Activated T-cell treated with anti-CD3 and anti-CD28 coated beads for 1 hour (primary cell): ENCODE results near the gene MUC2.

Experiments
- DNase-seq: peaks from one replicate; pipeline ENCODE4 v3.0.0-alpha.2; 2020; ENCODE audit warnings: low read depth

The MUC2 gene

DNA sequence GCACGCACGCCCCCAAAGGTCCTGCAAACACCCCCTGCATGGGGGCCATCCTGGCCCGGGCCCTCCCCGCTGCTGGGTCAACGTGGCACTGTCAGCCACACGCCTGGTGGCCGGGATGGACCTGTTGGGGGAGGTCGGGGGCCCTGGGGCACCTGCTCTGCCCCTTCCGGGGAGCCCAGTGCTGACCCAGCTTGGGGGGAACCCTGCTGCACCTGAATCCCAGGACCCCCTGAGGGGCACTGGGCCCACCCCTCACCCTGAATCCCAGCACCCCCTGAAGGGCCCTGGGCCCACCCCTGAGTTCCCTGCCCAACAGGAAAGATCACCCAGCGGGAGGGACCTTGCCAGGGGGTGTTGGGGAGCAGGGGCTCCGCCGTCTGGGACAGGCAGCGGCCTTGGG is 37.7 kb upstream of the MUC2 start:
- no peak for DNase-seq

DNA sequence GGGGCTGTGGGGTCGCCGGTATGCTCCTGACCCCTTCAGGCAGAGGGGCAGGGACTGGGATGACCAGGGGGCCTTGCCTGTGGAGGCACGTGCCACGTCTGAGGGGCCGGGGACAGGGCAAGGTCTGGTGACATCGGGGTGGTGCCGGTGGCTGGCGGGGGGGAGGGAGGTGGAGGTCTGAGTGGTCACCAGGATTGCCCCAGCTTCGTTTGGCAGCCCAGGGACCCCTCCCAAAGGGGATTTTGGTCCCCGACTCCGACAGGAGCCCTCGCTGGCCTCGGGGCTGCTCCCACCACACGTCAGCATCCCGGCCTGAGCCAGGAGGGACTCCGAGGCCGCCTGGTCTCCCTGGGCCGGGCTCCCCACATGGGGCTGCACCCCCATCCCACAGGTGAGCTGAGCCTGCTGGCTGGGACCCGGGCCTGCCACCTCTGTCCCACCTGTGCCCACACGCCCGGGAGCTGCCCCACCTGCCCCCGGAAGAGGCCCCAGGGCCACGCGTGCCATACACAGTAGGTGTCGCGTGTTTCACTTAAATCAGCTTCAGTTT is 37.1 kb upstream of the MUC2 start:
- no peak for DNase-seq

DNA sequence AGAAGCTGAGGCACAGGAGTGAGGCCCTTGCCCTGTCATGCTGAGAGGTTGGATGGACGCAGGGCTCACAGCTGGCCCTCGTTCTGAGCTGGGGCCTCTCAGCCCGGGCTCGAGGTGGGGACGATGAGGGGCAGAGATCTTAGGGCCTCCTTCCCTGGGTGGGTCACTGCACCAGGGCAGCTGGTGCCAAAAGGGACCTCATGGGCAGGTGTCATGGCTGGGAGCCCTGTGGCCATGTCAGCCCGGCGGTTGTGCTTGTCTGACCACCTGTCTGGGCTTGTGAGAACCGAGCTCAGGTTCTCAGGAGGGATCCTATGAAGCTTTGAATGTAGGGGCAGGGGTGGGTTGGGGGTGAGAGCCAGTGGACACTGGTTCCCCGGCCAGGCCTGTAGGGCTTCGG is 36.3 kb upstream of the MUC2 start:
- DNase-seq, result no peak

DNA sequence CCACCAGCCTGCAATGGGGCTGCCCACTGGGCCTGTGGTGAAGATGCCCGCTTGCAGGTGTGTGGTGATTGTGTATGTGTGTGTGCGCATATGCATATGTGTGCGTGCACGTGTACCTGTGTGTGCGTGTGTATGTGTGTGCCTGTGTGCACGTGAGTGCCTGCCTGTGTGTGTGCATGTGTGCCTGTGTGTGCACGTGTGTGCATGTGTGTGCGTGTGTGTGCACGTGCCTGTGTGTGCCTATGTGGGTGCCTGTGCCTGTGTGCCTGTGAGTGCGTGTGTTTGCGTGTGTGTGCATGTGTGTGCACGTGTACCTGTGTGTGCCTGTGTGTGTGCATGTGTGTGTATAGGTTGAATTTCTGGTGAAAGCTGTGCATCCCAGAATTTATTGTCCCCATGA is 35.8 kb upstream of the MUC2 start:
- DNase-seq, result no peak

DNA sequence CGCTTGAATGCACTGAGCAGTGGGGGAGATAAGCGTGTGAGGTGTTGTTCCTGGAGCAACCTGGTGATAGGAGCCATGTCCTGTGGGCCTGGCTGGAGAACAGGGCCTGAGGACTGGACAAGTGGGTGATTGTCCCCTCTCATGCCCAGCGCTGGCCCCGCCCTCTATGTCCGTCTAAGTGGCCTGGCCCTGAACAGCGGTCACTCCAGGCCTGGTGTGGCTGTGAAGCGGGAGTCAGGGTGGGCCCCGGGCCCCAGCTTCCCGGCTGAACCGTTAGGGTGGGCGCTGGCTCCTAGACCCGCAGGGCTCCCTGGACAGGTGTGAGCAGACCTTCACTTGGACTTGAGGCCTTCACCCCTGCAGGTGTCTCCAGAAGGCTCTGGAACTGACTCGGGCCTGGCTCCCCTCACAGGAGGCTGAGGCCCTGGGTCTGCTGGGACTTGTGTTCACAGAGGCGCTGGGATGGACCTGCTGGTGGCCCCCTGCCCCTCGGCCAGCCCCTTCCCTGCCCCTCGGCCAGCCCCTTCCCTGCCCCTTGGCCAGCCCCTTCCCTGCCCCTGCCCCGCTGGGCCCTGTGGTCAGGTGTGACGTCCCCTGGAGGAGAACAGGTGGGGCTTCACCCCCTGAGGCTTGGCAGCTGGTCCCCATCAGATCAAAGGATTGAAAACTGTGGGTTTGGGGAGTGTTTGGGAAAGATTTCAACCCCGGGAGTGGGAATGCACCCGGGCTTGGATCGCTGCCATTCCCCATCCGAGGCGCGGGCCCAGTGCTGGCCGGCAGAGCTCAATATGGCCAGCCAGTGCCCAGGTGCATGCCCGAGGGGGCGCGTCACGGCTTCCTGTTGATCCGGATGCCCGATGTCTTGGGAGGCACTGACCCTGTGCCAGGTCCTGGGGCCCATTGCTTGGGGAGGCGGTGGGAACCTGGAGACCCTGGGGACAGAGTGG is 34.9 kb upstream of the MUC2 start:
- DNase-seq, result no peak

DNA sequence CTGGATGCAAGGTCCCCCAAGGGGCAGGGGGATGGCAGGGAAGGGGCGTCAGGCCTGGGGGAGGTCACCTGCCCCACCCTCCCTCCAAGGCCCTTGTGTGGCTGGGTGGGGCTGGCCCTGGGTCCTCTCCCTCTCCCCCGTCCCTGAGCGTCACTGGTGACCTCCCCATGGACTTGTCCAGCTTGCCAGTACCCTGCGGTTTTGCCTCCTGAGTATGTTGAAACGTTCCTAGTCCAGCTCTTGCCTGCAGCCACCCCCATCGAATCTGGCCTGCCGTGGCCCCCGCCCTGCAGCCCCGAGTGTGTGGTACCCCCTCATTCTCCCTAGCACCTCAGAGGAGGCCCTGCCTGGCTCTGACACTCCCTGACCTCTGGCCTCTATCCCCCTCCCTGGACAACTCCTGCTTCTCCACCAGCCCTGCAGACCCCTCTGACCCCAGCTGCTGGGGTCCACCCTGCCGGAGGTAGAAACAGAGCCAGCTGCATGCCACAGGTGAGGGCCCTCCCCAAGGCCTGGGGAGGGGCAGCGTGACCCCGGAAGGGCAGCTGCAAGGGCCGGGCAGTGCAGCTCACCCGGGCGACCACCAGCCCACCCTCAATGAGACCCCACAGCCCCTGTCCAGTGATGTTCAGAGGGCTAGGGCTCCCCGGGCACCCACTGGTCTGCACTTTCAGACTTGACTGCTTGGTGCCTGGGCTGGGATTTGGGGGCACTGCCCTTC is 34.1 kb upstream of the MUC2 start:
- DNase-seq, result no peak

DNA sequence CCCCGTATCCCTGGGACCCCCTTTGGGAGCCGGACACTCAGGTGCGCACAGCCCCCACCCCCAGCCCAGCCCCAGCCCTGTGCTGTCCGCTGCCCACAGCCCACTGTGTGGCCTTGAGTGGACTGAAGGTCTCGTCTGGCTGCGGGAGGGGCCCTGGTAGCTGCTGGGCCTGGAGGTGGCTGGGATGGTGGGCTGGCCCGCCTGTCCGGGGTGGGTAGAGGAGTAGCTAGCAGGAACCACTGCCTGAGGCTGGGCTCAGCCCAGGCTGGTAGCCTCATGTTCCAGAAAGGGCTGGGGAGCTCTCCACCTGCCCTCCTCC is 33.6 kb upstream of the MUC2 start:
- no peak for DNase-seq

DNA sequence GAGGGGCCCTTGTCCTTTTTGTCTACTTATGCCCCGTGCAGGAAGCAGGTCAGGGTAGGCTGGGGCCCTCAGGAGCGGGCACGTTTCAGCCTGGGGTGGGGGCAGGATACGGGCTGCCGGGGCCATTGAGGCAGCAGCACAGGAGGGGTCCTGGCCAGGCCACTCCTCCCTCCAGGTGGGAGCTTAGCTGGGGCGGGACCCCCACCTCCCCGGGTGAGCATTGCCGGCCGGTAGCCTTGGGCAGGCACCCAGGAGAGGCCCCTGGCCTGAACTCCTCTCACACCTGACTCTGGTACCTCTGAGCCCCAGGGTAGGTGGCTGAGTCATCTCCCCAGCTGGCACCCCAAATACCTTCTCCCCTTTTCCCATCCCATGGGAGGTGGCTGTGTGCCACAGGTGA is 33.2 kb upstream of the MUC2 start:
- no peak for DNase-seq

DNA sequence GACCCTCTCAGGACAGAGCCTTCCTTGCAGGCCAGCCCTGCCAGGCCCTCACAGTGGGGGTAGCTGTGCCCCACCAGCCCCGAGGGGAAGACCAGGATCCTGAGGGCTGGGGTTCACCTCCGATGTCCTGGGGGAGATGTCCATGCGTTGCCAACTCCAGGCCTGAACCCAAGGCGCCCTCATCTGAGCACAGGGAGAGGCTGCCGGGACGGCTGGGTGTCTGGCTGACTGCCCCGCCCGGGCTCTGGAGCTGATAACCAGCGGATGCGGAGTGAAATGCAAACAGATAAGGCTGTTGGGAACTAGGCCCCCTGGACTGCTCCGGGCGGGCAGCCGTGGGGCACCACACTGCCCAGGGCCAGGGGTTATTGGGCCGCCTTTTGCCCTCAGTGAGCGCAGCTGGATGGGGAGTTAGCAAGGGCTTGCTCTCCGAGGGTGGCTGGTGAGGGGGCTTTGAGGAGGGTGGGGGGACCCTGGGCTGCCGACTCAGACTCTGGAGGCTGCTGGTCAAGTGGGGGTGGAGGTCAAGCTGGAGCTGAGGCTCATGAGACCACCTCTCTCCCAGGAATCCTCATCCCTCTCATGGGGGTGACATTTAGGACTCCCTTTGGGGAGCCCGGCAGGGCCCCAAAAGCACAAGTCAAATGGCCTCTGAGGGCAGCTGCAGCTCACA is 32.6 kb upstream of the MUC2 start:
- DNase-seq, result no peak

DNA sequence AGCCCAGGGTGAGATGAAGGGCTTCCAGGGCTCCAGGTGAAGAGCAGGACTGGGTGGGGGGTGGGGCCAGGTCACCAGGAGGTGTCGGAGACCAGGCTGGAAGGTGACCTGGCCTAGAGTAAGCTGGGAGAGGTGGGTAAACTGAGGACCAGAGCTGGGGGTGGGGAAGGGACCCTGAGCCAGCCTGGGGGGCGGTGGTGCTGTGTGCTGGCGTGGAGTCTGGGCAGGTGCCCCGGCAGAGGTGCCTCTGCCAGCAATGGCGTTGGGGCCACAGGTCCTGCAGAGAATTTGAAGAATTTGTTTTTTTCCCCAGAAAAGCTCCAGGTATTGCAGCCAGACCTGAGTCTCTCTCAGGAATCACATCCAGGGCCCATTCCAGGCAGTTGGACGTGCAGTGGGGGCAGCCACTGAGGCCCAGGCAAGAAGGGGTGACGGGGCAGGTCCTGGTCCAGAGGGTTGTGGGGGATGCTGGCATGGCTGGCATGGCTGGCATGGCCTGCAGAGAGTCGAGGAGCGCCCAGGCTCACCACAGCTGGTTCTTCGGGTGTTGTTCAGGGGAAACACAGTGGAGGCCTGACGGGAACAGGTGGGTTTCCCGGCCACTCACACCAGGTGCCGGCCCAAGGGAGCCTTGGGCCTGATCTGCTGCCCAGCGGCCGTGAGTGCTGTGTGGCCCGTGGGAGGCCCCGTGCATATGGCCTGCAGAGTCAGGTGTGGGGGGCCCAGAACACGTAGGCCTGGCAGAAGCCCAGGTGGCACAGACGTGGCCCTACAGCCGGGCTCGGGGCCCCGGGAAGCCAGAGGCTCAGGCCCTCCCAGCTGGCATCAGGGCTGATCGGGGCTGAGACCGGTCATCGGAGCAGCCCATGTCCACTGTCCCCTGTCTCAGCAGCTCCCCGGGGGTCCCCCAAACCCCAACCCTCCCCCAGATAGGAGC is 31.8 kb upstream of the MUC2 start:
- no peak for DNase-seq

DNA sequence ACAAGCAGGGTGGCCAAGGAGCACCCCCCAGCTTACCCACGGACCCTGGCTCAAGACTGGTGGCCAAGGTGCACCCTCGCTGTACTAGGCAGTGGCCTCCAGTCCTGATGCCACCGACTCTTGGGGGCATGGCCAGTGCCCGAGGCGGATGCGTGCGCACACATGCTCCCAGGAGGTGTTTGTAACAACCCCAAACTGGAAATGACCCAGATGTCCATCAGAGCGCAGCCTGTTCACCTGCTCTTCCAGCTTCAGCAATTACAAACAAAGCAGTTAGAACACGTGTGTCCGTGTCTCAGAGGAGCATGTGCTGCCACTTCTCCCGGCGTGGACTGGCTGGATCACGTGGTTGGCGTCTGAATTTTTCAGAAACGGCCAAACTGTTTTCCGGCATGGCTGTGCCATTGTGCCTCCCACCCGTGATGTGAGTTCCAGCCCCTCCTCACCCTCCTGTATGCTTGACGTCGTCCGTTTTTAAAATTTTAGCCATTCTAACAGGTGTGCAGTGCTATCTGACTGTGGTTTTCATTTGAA is 31.0 kb upstream of the MUC2 start:
- no peak for DNase-seq

DNA sequence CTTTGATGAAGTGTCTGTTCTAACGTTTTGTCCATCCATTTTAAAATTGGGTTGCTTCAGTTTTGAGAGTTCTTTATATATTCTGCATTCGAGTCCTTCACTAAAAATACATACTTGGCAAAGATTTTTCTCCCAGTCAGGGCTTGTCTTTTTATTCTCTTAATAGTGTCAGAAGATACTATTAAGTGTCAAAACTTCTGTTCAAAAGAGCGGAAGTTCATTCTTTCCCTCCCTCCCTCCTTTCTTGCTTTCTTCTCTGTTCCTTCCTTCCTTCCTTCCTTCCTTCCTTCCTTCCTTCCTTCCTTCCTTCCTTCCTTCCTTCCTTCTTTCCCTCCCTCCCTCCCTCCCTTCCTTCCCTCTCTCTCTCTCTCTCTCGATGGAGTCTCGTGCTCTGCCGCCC is 30.5 kb upstream of the MUC2 start:
- no peak for DNase-seq

DNA sequence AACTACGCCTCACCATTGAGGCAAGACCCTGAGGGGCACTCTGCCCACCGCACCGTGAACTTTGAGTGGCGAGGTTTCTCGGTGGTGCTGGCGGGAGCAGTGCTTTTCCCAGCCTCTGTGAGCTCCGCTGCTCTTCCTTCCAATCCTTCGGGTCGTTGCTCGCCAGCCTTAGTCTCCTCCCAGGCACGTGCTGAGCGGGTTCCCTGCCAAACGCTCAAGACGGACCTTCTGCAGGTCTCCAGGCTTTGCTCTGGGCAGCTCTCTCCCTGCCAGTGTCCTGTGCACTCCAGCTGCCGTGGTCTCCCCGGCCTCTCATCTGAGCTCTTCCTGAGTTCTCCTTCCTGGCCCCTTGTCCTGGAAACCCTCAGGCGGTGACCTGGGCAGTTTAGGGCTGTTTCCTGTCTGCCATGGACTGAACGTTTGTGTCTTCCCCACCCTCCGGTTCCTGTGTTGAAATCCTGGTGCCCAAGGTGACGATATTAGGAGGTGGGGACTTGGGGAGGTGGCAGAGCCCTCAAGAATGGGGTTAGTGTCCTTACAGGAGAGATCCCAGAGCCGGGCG is 27.0 kb upstream of the MUC2 start:
- no peak for DNase-seq

DNA sequence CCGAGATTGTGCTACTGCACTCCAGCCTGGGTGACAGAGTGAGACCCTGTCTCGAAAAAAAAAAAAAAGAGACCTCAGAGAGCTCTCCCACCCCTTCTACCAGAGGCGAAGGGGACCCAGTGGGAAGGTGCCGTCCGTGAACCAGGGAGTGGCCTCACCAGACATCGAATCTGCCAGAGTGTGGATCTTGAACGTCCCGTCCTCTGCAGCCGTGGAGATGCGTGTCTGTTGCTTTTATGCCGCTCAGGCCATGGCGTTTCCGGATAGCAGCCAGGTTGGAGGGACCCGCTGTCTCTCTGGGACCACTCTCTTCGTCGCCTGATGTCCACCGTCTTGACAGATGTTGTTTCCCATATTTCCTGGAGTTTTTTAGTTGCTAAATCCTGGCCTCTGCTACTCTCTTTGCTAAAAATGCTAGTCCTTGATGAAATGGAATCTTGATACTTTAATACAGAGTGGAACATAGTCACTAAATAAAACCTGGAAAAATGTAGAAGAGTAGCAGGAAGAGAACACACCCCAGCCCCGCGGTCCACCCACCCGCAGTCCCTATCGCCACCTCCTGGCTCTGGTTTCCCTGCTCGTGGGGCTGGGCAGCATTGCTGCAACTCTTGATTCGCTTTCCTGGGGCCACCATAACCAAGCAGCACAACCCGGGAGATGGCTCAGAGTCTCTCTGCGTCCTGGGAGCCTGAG is 26.2 kb upstream of the MUC2 start:
- DNase-seq, result no peak

DNA sequence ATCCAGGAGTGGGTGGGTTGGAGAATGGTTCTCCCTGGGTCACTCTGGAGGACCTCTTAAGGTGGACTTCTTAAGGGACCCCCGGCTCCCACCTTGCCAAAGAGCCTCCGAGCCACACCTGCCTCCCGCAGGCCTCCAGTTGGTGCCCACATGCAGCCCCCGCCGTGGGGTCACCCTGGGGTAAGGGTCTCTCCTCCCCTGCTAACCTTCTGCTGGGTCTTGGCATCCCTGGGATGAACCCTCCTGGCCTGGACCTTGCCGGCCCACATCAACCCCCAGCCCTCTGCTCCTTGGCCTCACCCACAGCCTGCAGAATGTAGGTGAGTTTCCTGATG is 25.6 kb upstream of the MUC2 start:
- DNase-seq, result no peak

DNA sequence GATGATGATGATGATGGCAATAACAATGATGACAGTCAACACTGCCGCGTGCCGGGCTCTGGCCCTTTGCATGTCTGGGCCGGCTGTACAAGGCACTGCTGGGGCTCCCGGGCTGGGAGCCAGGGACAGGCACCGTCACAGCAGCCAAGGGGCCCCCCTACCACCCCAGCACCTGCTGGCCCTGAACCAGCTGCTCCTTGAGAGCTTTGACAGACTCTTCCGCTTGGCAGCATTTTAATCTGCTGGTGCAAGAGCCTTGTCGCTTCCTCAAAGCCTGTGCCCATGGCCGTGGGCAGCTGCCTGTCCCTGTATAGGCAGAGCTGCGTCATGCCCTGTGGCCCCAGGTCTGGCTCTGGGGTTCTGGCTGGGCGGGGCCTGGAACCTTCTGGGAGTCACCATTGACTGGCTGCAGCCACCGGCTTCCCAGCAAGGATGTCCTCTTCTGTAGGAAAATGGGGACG is 25.2 kb upstream of the MUC2 start:
- DNase-seq, result no peak

DNA sequence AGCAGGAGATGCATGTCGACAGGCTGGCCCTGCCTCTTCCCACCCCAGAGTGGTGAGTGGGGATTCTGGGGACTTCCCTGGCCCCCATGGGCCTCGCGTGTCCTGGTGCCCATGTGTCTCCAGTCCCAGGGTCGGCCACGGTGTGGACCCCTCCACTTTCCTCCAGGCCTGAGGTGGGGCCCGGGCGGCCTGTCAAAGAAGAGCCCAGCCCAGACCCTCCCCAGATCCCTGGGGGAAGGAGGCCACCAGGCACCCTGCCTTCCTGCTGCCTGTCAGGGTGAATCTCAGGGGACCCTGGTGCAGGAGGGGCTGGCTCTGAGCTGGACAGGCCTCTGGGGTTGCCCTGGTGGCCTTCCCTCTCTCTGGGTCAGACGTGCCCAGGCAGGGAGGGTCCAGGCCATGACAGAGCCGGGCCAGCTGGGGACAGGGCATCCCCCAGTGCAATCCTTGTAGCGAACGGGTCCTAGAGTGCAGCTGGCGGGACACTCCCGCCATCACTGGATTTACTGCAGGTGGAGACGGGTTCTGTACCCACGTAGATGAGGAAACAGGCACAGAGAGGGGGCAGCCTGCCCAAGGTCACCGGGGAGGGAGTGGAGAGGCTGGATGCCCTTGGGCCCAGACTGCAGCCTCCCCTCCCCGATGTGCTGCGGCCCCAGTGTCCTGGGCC is 24.6 kb upstream of the MUC2 start:
- DNase-seq, result no peak

DNA sequence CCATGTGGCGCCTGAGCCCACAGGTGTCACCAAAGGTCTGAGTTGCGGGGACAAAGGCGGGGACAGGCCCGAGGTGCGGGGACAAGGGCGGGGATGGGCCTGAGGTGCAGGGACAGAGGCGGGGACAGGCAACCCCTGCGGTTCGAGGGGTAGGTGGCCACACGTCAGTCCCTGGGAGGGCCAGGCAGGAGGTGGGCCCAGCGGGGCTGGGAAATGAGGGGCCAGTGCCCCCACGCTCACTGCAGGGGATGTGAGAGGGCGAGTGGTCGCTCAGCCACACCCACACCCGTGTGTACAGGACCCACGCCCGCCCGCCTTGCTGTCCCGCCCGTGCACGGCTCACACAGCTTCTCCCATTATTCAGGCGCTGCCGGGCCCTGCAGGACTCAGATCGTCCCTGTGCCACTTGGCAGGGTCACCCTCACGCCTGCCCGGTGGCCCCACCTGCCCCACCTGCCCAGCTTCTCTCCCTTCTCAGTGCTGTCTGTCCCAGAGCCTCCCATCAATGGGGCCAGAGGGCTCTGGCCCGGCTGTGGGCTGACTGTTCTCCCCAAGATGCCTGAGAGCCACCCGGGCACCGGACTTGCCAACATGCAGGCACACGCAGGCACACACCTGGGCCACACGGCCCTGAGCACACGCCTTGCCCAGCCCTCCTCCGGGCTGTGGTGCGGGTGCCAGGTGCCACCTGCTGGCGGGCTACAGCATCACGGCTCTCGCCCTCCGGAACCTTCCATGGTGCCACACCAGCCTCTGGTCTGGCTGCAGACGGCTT is 23.9 kb upstream of the MUC2 start:
- peak; percentile 62 for DNase-seq
